CD14-positive monocyte (primary cell): ENCODE measurements around the gene IL26. TPM values are rescaled to one million over a fixed set of nuclear protein-coding genes. Genes with fewer than 3 reads are reported as not detected.
A peak's percentile ranks its signal among the peaks of the same experiment; 100 is the strongest.

Experiments
- DNase-seq, 3 donors: peaks; one replicate each; pipeline ENCODE4 v3.0.0-alpha.2; 2011 to 2022
- H2AFZ ChIP-seq: 2 replicates; pipeline ENCODE4 v1.6.0; 2012; ENCODE audit warnings: mild to moderate bottlenecking, low read depth, low read length, inconsistent platforms; ENCODE audit not compliant: insufficient read depth, poor library complexity, severe bottlenecking
- H3K27ac ChIP-seq, 2 donors: 1 replicate in 1 of 2; 2 replicates in 1 of 2; pipeline ENCODE4 v1.5.1; 2012 to 2013; ENCODE audit warnings: low read length in 2 of 2, control low read depth in 1 of 2, inconsistent platforms in 1 of 2, low read depth in 1 of 2, mild to moderate bottlenecking in 1 of 2
- H3K27me3 ChIP-seq, 2 donors: one replicate each; pipeline versions ENCODE4 v1.6.0 to v1.6.1; 2011 to 2013; ENCODE audit warnings: low read length in 2 of 2; ENCODE audit not compliant: control insufficient read depth in 2 of 2, insufficient read depth in 2 of 2
- H3K36me3 ChIP-seq, 2 donors: replicated peaks in 1 of 2; 1 replicate in 1 of 2; 2 replicates in 1 of 2; pipeline versions ENCODE4 v1.5.1 to v1.6.1; 2012 to 2013; ENCODE audit warnings: low read length in 2 of 2, control low read depth in 1 of 2, inconsistent platforms in 1 of 2, mild to moderate bottlenecking in 1 of 2; ENCODE audit not compliant: insufficient read depth in 2 of 2, control insufficient read depth in 1 of 2
- H3K4me1 ChIP-seq, 2 donors: 1 replicate in 1 of 2; 2 replicates in 1 of 2; pipeline versions ENCODE4 v1.5.1 to v1.6.1; 2012 to 2013; ENCODE audit warnings: low read length in 2 of 2, control low read depth in 1 of 2, inconsistent platforms in 1 of 2, mild to moderate bottlenecking in 1 of 2, moderate library complexity in 1 of 2; ENCODE audit not compliant: insufficient read depth in 2 of 2, control insufficient read depth in 1 of 2
- H3K4me2 ChIP-seq: replicated peaks from 2 replicates; pipeline ENCODE3; 2012; ENCODE audit warnings: low read length, moderate library complexity, mild to moderate bottlenecking; ENCODE audit not compliant: poor library complexity, severe bottlenecking; ENCODE audit errors: extremely low read depth
- H3K4me3 ChIP-seq, 3 experiments: fragments of 200-600 bp in 1 of 3; sonication (generic) in 1 of 3; replicated peaks in 1 of 3; 1 replicate in 2 of 3; 2 replicates in 1 of 3; pipeline ENCODE4 v1.5.1; 2011 to 2013; ENCODE audit warnings: low read length in 3 of 3, mild to moderate bottlenecking in 3 of 3, control low read depth in 2 of 3, low read depth in 2 of 3, inconsistent platforms in 1 of 3, moderate library complexity in 1 of 3
- H3K79me2 ChIP-seq: 2 replicates; pipeline ENCODE4 v1.6.0; 2012; ENCODE audit warnings: mild to moderate bottlenecking, control low read depth, inconsistent platforms, low read length, moderate library complexity; ENCODE audit not compliant: insufficient read depth
- H3K9ac ChIP-seq: 2 replicates; pipeline ENCODE4 v1.6.0; 2017; ENCODE audit warnings: low read length, mild to moderate bottlenecking; ENCODE audit not compliant: insufficient read depth, poor library complexity, severe bottlenecking
- H3K9me3 ChIP-seq, 2 donors: replicated peaks in 1 of 2; 1 replicate in 1 of 2; 2 replicates in 1 of 2; pipeline versions ENCODE4 v1.5.1 to v1.6.1; 2012 to 2013; ENCODE audit warnings: low read length in 2 of 2, control low read depth in 1 of 2; ENCODE audit not compliant: control insufficient read depth in 1 of 2, insufficient read depth in 1 of 2
- H4K20me1 ChIP-seq: 2 replicates; pipeline ENCODE4 v1.6.0; 2012; ENCODE audit warnings: mild to moderate bottlenecking, low read length, control low read depth, moderate library complexity; ENCODE audit not compliant: insufficient read depth
- H3K27ac Mint-ChIP-seq, 7 donors: one replicate each; pipeline ENCODE4 v1.8.0; 2020; ENCODE audit warnings: mild to moderate bottlenecking in 7 of 7, mixed read lengths in 7 of 7, moderate library complexity in 6 of 7, inconsistent platforms in 2 of 7
- H3K27me3 Mint-ChIP-seq, 3 donors: one replicate each; pipeline ENCODE4 v1.8.0; 2021 to 2022; ENCODE audit warnings: low read depth in 3 of 3, mild to moderate bottlenecking in 3 of 3, mixed read lengths in 3 of 3, moderate library complexity in 3 of 3, inconsistent platforms in 1 of 3
- H3K36me3 Mint-ChIP-seq, 2 donors: one replicate each; pipeline ENCODE4 v1.8.0; 2020; ENCODE audit warnings: mixed read lengths in 2 of 2, inconsistent platforms in 1 of 2, mild to moderate bottlenecking in 1 of 2
- H3K4me1 Mint-ChIP-seq: one replicate; pipeline ENCODE4 v1.8.0; 2020; ENCODE audit warnings: mild to moderate bottlenecking, mixed read lengths
- H3K4me3 Mint-ChIP-seq, 2 donors: one replicate each; pipeline ENCODE4 v1.8.0; 2020; ENCODE audit warnings: mild to moderate bottlenecking in 2 of 2, mixed read lengths in 2 of 2, moderate library complexity in 1 of 2
- H3K9me3 Mint-ChIP-seq, 7 donors: one replicate each; pipeline ENCODE4 v1.8.0; 2020 to 2022; ENCODE audit warnings: mixed read lengths in 7 of 7, mild to moderate bottlenecking in 6 of 7, moderate library complexity in 6 of 7, inconsistent platforms in 2 of 7
- CTCF ChIP-seq: fragments of 200-600 bp; IDR thresholded peaks from one replicate; pipeline ENCODE4 v1.8.0; 2022; ENCODE audit warnings: antibody characterized with exemption, mild to moderate bottlenecking
- whole genome bisulfite sequencing: methylation state at CpG from one replicate; pipeline ENCODE4 v1.1.5; 2013; ENCODE audit warnings: missing lambda C conversion rate; ENCODE audit not compliant: insufficient coverage; 5-methylcytosine and 5-hydroxymethylcytosine counted together
- intact Hi-C, 2 donors: fragments of 100-400 bp; cut with micrococcal nuclease; formaldehyde crosslinking; loops; one replicate each; pipeline versions ENCODE4 v1.15.0 to v1.15.1; 2023
- polyA plus RNA-seq, 3 donors: library from polyadenylated mRNA; depleted of rRNA in 1 of 3; unstranded in 2 of 3; stranded (reverse) in 1 of 3; fragments of 300-500 nt in 2 of 3; fragments of >200 nt in 1 of 3; fragmentation: Illumina TruSeq in 2 of 3; gene quantifications; 1 replicate in 2 of 3; 2 replicates in 1 of 3; pipeline ENCODE4 v1.2.3, GENCODE V29; 2012 to 2021

The IL26 gene
- polyA plus RNA-seq, 3 donors, result not detected

- Histone ChIP-seq H4K20me1 (no peaks in the 10 kb centered on the region), H3K4me2 (no peak overlapping the region), H3K79me2 (no peaks in the 10 kb centered on the region), H3K9ac (no peak overlapping the region), H3K36me3 (no peaks in the 10 kb centered on the region), H3K9me3 (no peaks in the 10 kb centered on the region), H2AFZ (no peak overlapping the region), H3K27ac (no peak overlapping the region), H3K27me3 (no peaks in the 10 kb centered on the region), H3K4me1 (peaks cover 21 to 23% of the 10 kb centered on the region in 2 donors), H3K4me3 (no peak overlapping the region)
- peak in 1 of 3 donors; percentile 6 for DNase-seq
- peaks cover 32% of the 10 kb centered on the region for H3K4me1 Mint-ChIP-seq
- H3K27me3 Mint-ChIP-seq, result peaks cover 3 to 5% (median 4%) of the 10 kb centered on the region in 3 donors
- TF ChIP-seq CTCF, result no peak
- no peak overlapping the region for H3K4me3 Mint-ChIP-seq
- no peaks in the 10 kb centered on the region for H3K36me3 Mint-ChIP-seq
- 88% methylated on average over 4 of the region's 7 CpGs for WGBS
- no peak overlapping the region for H3K27ac Mint-ChIP-seq
- H3K9me3 Mint-ChIP-seq, result peaks cover 0 to 2% (median 0%) of the 10 kb centered on the region in 7 donors
- intact Hi-C loops, result no loop called here
These were observed 38.7 kb upstream of the IL26 start for GRCh38 chr12:68264158-68264855.

GRCh38 chr12:68263366-68263765, 37.8 kb upstream of the IL26 start:
- DNase-seq, result no peak
- Histone ChIP-seq H3K4me2 (no peak overlapping the region), H3K79me2 (no peaks in the 10 kb centered on the region), H3K4me1 (peaks cover 19 to 22% of the 10 kb centered on the region in 2 donors), H3K9me3 (no peaks in the 10 kb centered on the region), H3K27me3 (no peaks in the 10 kb centered on the region), H3K4me3 (no peak overlapping the region), H4K20me1 (no peaks in the 10 kb centered on the region), H3K36me3 (no peaks in the 10 kb centered on the region), H3K27ac (no peak overlapping the region), H2AFZ (no peak overlapping the region), H3K9ac (no peak overlapping the region)
- peak overlapping the region in 1 of 7 donors; percentile 31 for H3K27ac Mint-ChIP-seq
- H3K9me3 Mint-ChIP-seq, result peaks cover 0 to 2% (median 0%) of the 10 kb centered on the region in 7 donors
- peaks cover 28% of the 10 kb centered on the region for H3K4me1 Mint-ChIP-seq
- no CpG with 5 or more reads among the region's 1 CpG for WGBS
- intact Hi-C loops, result no loop called here
- TF ChIP-seq CTCF, result no peak
- peaks cover 3 to 5% (median 4%) of the 10 kb centered on the region in 3 donors for H3K27me3 Mint-ChIP-seq
- no peaks in the 10 kb centered on the region for H3K36me3 Mint-ChIP-seq
- no peak overlapping the region for H3K4me3 Mint-ChIP-seq
